IMR-90 (cell line): ENCODE results near the gene CCL15. TPM values are rescaled to one million over a fixed set of nuclear protein-coding genes. Genes with fewer than 3 reads are reported as not detected.

Source experiments
- ATAC-seq: fragments of 200-7000 bp; cut with Tn5 transposase; 2 replicates; pipeline ENCODE4 v1.9.1; 2020; ENCODE audit warnings: low read depth, mild to moderate bottlenecking, moderate library complexity
- BruUV-seq: library from RNA; stranded (reverse); fragments of 400-500 nt; replicated peaks from 2 replicates; lab custom pipeline; 2021; lab: Mats Ljungman, UMichigan
- CTCF ChIA-PET: fragments of 300-600 bp; formaldehyde crosslinking; extraction: SDS; loops from one replicate; lab custom pipeline; 2021; ENCODE audit warnings: antibody characterized with exemption; lab: Yijun Ruan, JAX
- POLR2A ChIA-PET: fragments of 300-600 bp; sonication (Branson Sonifier 250); formaldehyde crosslinking; loops from one replicate; lab custom pipeline; 2022; ENCODE audit warnings: antibody characterized with exemption; ENCODE audit not compliant: unreplicated experiment; lab: Charles Lee
- DNase-seq: peaks from one replicate; pipeline ENCODE4 v3.0.0; 2013
- H2AFZ ChIP-seq: replicated peaks from 2 replicates; pipeline ENCODE3; 2013; ENCODE audit warnings: low read length, mild to moderate bottlenecking; ENCODE audit not compliant: poor library complexity
- H2AK5ac ChIP-seq: 2 replicates; pipeline ENCODE4 v1.6.1; 2013; ENCODE audit warnings: low read depth, low read length, inconsistent platforms
- H2AK9ac ChIP-seq: replicated peaks from 2 replicates; pipeline ENCODE3; 2013; ENCODE audit warnings: mild to moderate bottlenecking, low read depth, low read length, moderate library complexity; ENCODE audit not compliant: poor library complexity
- H2BK120ac ChIP-seq: 2 replicates; pipeline ENCODE4 v1.6.1; 2013; ENCODE audit warnings: low read depth, low read length, inconsistent platforms
- H2BK15ac ChIP-seq: 3 replicates; pipeline ENCODE4 v1.6.1; 2013; ENCODE audit warnings: low read depth, low read length, inconsistent platforms
- H2BK20ac ChIP-seq: 2 replicates; pipeline ENCODE4 v1.6.1; 2013; ENCODE audit warnings: low read depth, mild to moderate bottlenecking, inconsistent platforms, low read length, moderate library complexity
- H2BK5ac ChIP-seq: 2 replicates; pipeline ENCODE4 v1.6.1; 2013; ENCODE audit warnings: mild to moderate bottlenecking, low read depth, low read length, inconsistent platforms; ENCODE audit not compliant: poor library complexity, severe bottlenecking
- H3K14ac ChIP-seq: replicated peaks from 2 replicates; pipeline ENCODE4 v1.6.1; 2013; ENCODE audit warnings: low read depth, low read length, inconsistent platforms
- H3K18ac ChIP-seq: 2 replicates; pipeline ENCODE4 v1.6.1; 2013; ENCODE audit warnings: low read depth, low read length, control low read depth
- H3K23ac ChIP-seq: 2 replicates; pipeline ENCODE4 v1.6.1; 2013; ENCODE audit warnings: low read depth, low read length, inconsistent platforms
- H3K27ac ChIP-seq: 2 replicates; pipeline ENCODE4 v1.5.1; 2013; ENCODE audit warnings: mild to moderate bottlenecking, control low read depth, low read length; ENCODE audit not compliant: insufficient read depth
- H3K27me3 ChIP-seq: 2 replicates; pipeline ENCODE4 v1.6.1; 2013; ENCODE audit warnings: low read length; ENCODE audit not compliant: control insufficient read depth, insufficient read depth
- H3K36me3 ChIP-seq: 2 replicates; pipeline ENCODE4 v1.6.1; 2013; ENCODE audit warnings: low read length, mixed read lengths; ENCODE audit not compliant: control insufficient read depth, insufficient read depth
- H3K4ac ChIP-seq: 2 replicates; pipeline ENCODE4 v1.6.1; 2013; ENCODE audit warnings: low read depth, low read length, inconsistent platforms
- H3K4me1 ChIP-seq: 2 replicates; pipeline ENCODE4 v1.6.1; 2013; ENCODE audit warnings: low read length, mixed read lengths; ENCODE audit not compliant: control insufficient read depth, insufficient read depth
- H3K4me2 ChIP-seq: 2 replicates; pipeline ENCODE4 v1.6.1; 2013; ENCODE audit warnings: low read depth, mild to moderate bottlenecking, control low read depth, low read length, moderate library complexity
- H3K4me3 ChIP-seq: 2 replicates; pipeline ENCODE4 v1.5.1; 2013; ENCODE audit warnings: low read depth, mild to moderate bottlenecking, control low read depth, low read length, moderate library complexity; ENCODE audit not compliant: insufficient read depth
- H3K56ac ChIP-seq: 2 replicates; pipeline ENCODE4 v1.6.1; 2013; ENCODE audit warnings: low read length, inconsistent platforms; ENCODE audit not compliant: insufficient read depth; ENCODE audit errors: extremely low read depth
- H3K79me1 ChIP-seq, 2 experiments: 2 replicates each; pipeline ENCODE4 v1.6.1; 2013; ENCODE audit warnings: low read length in 2 of 2, inconsistent platforms in 1 of 2, low read depth in 1 of 2
- H3K9ac ChIP-seq: 2 replicates; pipeline ENCODE4 v1.6.1; 2013; ENCODE audit warnings: low read depth, low read length, control low read depth
- H3K9me1 ChIP-seq: 2 replicates; pipeline ENCODE4 v1.6.1; 2013; ENCODE audit warnings: low read length, inconsistent platforms; ENCODE audit not compliant: insufficient read depth
- H3K9me3 ChIP-seq: 2 replicates; pipeline ENCODE4 v1.6.1; 2013; ENCODE audit warnings: low read length; ENCODE audit not compliant: control insufficient read depth, insufficient read depth
- H4K20me1 ChIP-seq: 2 replicates; pipeline ENCODE4 v1.6.1; 2013; ENCODE audit warnings: low read length, inconsistent platforms; ENCODE audit not compliant: insufficient read depth
- H4K5ac ChIP-seq: 2 replicates; pipeline ENCODE4 v1.6.1; 2013; ENCODE audit warnings: mild to moderate bottlenecking, low read depth, low read length, control low read depth
- H4K8ac ChIP-seq, 2 experiments: 2 replicates each; pipeline ENCODE4 v1.6.1; 2013; ENCODE audit warnings: low read depth in 2 of 2, low read length in 2 of 2, control low read depth in 1 of 2, inconsistent platforms in 1 of 2
- H4K91ac ChIP-seq: 2 replicates; pipeline ENCODE4 v1.6.1; 2013; ENCODE audit warnings: low read depth, low read length, inconsistent platforms; ENCODE audit not compliant: insufficient read depth
- BHLHE40 ChIP-seq: fragments of 150-350 bp; IDR thresholded peaks from 2 replicates; pipeline ENCODE4 v1.6.1; 2016; ENCODE audit warnings: mild to moderate bottlenecking, low read depth, low read length
- CHD1 ChIP-seq: IDR thresholded peaks from 2 replicates; pipeline ENCODE4 v1.6.1; 2012; ENCODE audit warnings: low read depth, low read length, improper control_type of control experiment
- ELK1 ChIP-seq: fragments of 150-350 bp; IDR thresholded peaks from 2 replicates; pipeline ENCODE4 v1.6.1; 2016; ENCODE audit warnings: low read depth, mild to moderate bottlenecking, low read length, moderate library complexity, borderline replicate concordance
- MAFK ChIP-seq: IDR thresholded peaks from 2 replicates; pipeline ENCODE4 v1.6.1; 2012; ENCODE audit warnings: low read depth, low read length, improper control_type of control experiment
- MAZ ChIP-seq: IDR thresholded peaks from 2 replicates; pipeline ENCODE4 v1.6.1; 2012; ENCODE audit warnings: low read depth, mild to moderate bottlenecking, low read length, improper control_type of control experiment, moderate library complexity, borderline replicate concordance
- MXI1 ChIP-seq: IDR thresholded peaks from 2 replicates; pipeline ENCODE4 v1.6.1; 2012; ENCODE audit warnings: low read depth, mild to moderate bottlenecking, low read length, moderate library complexity, borderline replicate concordance
- NFE2L2 ChIP-seq: fragments of 150-350 bp; IDR thresholded peaks from 2 replicates; pipeline ENCODE4 v1.6.1; 2016; ENCODE audit warnings: low read depth, mild to moderate bottlenecking, low read length
- POLR2A ChIP-seq: IDR thresholded peaks from 2 replicates; pipeline ENCODE4 v1.6.1; 2012; ENCODE audit warnings: mild to moderate bottlenecking, low read depth, low read length
- RAD21 ChIP-seq: IDR thresholded peaks from 2 replicates; pipeline ENCODE4 v1.6.1; 2012; ENCODE audit warnings: low read length, improper control_type of control experiment
- WGBS, 2 experiments: methylation state at CpG; one replicate each; pipeline versions ENCODE4 v1.1.5 to v1.1.7; 2013; ENCODE audit warnings: missing lambda C conversion rate in 2 of 2; ENCODE audit not compliant: insufficient read length in 1 of 2; ENCODE audit errors: extremely low coverage in 2 of 2; 5-methylcytosine and 5-hydroxymethylcytosine counted together
- dilution Hi-C: fragments of 300-500 bp; cut with HindIII; formaldehyde crosslinking; loops from one replicate; pipeline ENCODE4 v1.14.3; 2018; ENCODE audit warnings: low sequenced_read_pairs; ENCODE audit not compliant: unreplicated experiment
- in situ Hi-C: fragments of 300-500 bp; cut with MboI; formaldehyde crosslinking; loops from 3 replicates; pipeline ENCODE4 v1.14.3; 2019; ENCODE audit warnings: low sequenced_read_pairs, inconsistent platforms, mixed read lengths
- intact Hi-C: fragments of 100-400 bp; cut with micrococcal nuclease; formaldehyde crosslinking; loops from 2 replicates; pipeline ENCODE4 v1.10.0; 2022
- polyA plus RNA-seq, 3 experiments: library from polyadenylated mRNA; depleted of rRNA; stranded (reverse); fragments of >200 nt; gene quantifications; 2 replicates each; pipeline ENCODE4 v1.2.3, GENCODE V29; 2012; ENCODE audit warnings: low replicate concordance in 1 of 3
- total RNA-seq: library from RNA; depleted of rRNA; stranded (reverse); fragments of >200 nt; gene quantifications from 2 replicates; pipeline ENCODE4 v1.2.3, GENCODE V29; 2012

CCL15 gene
- total and polyA plus RNA-seq, 2 of the 4 experiments (the other 2 are of a cell fraction): not detected

- Histone ChIP-seq H3K36me3 (no peaks in the 10 kb centered on the region), H3K4ac (no peak overlapping the region), H3K4me2 (no peak overlapping the region), H2AFZ (no peak overlapping the region), H3K27me3 (no peaks in the 10 kb centered on the region; the same call in 1 of the 2 replicates), H3K9ac (no peak overlapping the region), H2AK5ac (no peak overlapping the region), H4K20me1 (no peaks in the 10 kb centered on the region), H3K14ac (no peak overlapping the region), H3K4me1 (peaks cover 6% of the 10 kb centered on the region), H2BK20ac (no peak overlapping the region), H3K79me1 (no peaks in the 10 kb centered on the region), H3K9me3 (no peaks in the 10 kb centered on the region), H2BK5ac (no peak overlapping the region), H4K8ac (no peak overlapping the region), H2AK9ac (no peak overlapping the region), H3K4me3 (no peak overlapping the region), H4K5ac (no peak overlapping the region), H4K91ac (no peak overlapping the region), H3K18ac (no peak overlapping the region), H3K9me1 (no peaks in the 10 kb centered on the region; the same call in 1 of the 2 replicates), H3K23ac (no peak overlapping the region), H3K56ac (no peak overlapping the region), H3K27ac (no peak overlapping the region), H2BK15ac (no peak overlapping the region), H2BK120ac (no peak overlapping the region)
- DNase-seq: no peak
- 87% methylated on average over 6 of the region's 7 CpGs; no CpG with 5 or more reads in 1 of the 2 experiments for WGBS, 2 experiments
- CTCF ChIA-PET: interaction anchor here (0.9 to 1.0 kb wide), 2 partner anchors 95 to 169 kb away, joined by 3 to 7 read pairs; no protein-coding TSS in a partner anchor
- no TSS peak for BruUV-seq
- intact Hi-C loops (no loop called here), dilution Hi-C loops (no loop called here), in situ Hi-C loops (no loop called here)
- POLR2A ChIA-PET: no interaction called here
- no peak for ATAC-seq
- TF ChIP-seq NFE2L2 (no peak), MAFK (no peak), MAZ (no peak), BHLHE40 (no peak), MXI1 (no peak), CHD1 (no peak), ELK1 (no peak), RAD21 (no peak), POLR2A (no peak)
Measured at GRCh38 chr17:35977509-35977908, 23.8 kb downstream of the CCL15 start.
